Ovary (tissue), 3 donors: ENCODE results near the gene MAPK8IP3.

ENCODE experiments used
- EP300 ChIP-seq: sonication (generic); formaldehyde crosslinking; IDR thresholded peaks from one replicate; pipeline ENCODE4 v1.6.1; 2017; ENCODE audit warnings: antibody characterized with exemption
- POLR2A ChIP-seq: fragments of 450-650 bp; IDR thresholded peaks from one replicate; pipeline ENCODE4 v1.6.1; 2017; ENCODE audit warnings: antibody characterized with exemption, mild to moderate bottlenecking, moderate library complexity
- TF ChIP-seq, protein P1 (sequence below), 3 donors: fragments of 450-650 bp in 2 of 3; fragments of 200-600 bp in 1 of 3; IDR thresholded peaks; one replicate each; pipeline versions ENCODE4 v1.5.1 to v1.8.0; 2016 to 2022; ENCODE audit warnings: antibody characterized with exemption in 3 of 3, mild to moderate bottlenecking in 1 of 3
- donor health status: DM: no; HTN: no; CAD: no.

GRCh38 chr16:1788708-1789100, 82.7 kb downstream of the MAPK8IP3 start:
- TF ChIP-seq, protein P1, sequence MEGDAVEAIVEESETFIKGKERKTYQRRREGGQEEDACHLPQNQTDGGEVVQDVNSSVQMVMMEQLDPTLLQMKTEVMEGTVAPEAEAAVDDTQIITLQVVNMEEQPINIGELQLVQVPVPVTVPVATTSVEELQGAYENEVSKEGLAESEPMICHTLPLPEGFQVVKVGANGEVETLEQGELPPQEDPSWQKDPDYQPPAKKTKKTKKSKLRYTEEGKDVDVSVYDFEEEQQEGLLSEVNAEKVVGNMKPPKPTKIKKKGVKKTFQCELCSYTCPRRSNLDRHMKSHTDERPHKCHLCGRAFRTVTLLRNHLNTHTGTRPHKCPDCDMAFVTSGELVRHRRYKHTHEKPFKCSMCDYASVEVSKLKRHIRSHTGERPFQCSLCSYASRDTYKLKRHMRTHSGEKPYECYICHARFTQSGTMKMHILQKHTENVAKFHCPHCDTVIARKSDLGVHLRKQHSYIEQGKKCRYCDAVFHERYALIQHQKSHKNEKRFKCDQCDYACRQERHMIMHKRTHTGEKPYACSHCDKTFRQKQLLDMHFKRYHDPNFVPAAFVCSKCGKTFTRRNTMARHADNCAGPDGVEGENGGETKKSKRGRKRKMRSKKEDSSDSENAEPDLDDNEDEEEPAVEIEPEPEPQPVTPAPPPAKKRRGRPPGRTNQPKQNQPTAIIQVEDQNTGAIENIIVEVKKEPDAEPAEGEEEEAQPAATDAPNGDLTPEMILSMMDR (IDR thresholded peaks at IDR 0.05): no peak
- TF ChIP-seq EP300 (no peak), POLR2A (no peak)
